GM12891 (cell line): ENCODE data around the gene OR2S2.

ENCODE experiments used
- POLR2A ChIP-seq: IDR thresholded peaks from 2 replicates; pipeline ENCODE4 v1.6.1; 2011; ENCODE audit warnings: low read depth, low read length, control low read depth
- POLR2AphosphoS5 ChIP-seq: IDR thresholded peaks from 2 replicates; pipeline ENCODE4 v1.6.1; 2011; ENCODE audit warnings: low read depth, low read length, control low read depth

- TF ChIP-seq POLR2AphosphoS5 (no peak), POLR2A (no peak)
Observed at GRCh38 chr9:35912791-35913400, 45.1 kb downstream of the OR2S2 start.
